WERI-Rb-1 (cell line): ENCODE results near the gene TUBGCP2.

Experiments used
- DNase-seq: peaks from one replicate; pipeline ENCODE4 v3.0.0-alpha.2; 2020
- H3K27ac ChIP-seq: fragments of 250-450 bp; sonication (Bioruptor Pico); 2 replicates; pipeline ENCODE4 v1.5.1; 2020; ENCODE audit warnings: mild to moderate bottlenecking, moderate library complexity
- H3K27me3 ChIP-seq: fragments of 250-450 bp; sonication (Bioruptor Pico); 2 replicates; pipeline ENCODE4 v1.5.1; 2021; ENCODE audit warnings: mild to moderate bottlenecking, low read depth, moderate library complexity; ENCODE audit not compliant: insufficient read depth, severe bottlenecking
- H3K36me3 ChIP-seq: fragments of 250-450 bp; sonication (Bioruptor Pico); 2 replicates; pipeline ENCODE4 v1.5.1; 2020; ENCODE audit warnings: mild to moderate bottlenecking, moderate library complexity
- H3K4me3 ChIP-seq: 2 replicates; pipeline ENCODE4 v1.5.1; 2011; ENCODE audit warnings: low read depth, mild to moderate bottlenecking, control low read depth, low read length
- H3K9me3 ChIP-seq: fragments of 250-450 bp; sonication (Bioruptor Pico); 2 replicates; pipeline ENCODE4 v1.5.1; 2021; ENCODE audit warnings: mild to moderate bottlenecking, moderate library complexity; ENCODE audit not compliant: severe bottlenecking
- CTCF ChIP-seq: IDR thresholded peaks from 2 replicates; pipeline ENCODE4 v1.5.1; 2011; ENCODE audit warnings: low read depth, mild to moderate bottlenecking, control low read depth, inconsistent platforms, low read length

TUBGCP2 gene

GRCh38 chr10:133298466-133298865 lies 10.2 kb downstream of the TUBGCP2 start:
- Histone ChIP-seq H3K27me3 (no peaks in the 10 kb centered on the region), H3K4me3 (no peak overlapping the region), H3K27ac (no peak overlapping the region), H3K9me3 (no peaks in the 10 kb centered on the region), H3K36me3 (peaks cover 65% of the 10 kb centered on the region)
- DNase-seq: no peak
- no peak for TF ChIP-seq CTCF

GRCh38 chr10:133297504-133297903 lies 11.2 kb downstream of the TUBGCP2 start:
- H3K9me3 ChIP-seq: no peaks in the 10 kb centered on the region
- no peak for TF ChIP-seq CTCF
- H3K4me3 ChIP-seq: no peak overlapping the region
- H3K27ac ChIP-seq: no peak overlapping the region
- DNase-seq: no peak
- H3K36me3 ChIP-seq: peaks cover 70% of the 10 kb centered on the region
- H3K27me3 ChIP-seq: no peaks in the 10 kb centered on the region

GRCh38 chr10:133295426-133296320 lies 13.0 kb downstream of the TUBGCP2 start:
- TF ChIP-seq CTCF: no peak
- Histone ChIP-seq H3K27ac (no peak overlapping the region), H3K4me3 (no peak overlapping the region), H3K36me3 (peaks cover 67% of the 10 kb centered on the region), H3K27me3 (no peaks in the 10 kb centered on the region), H3K9me3 (no peaks in the 10 kb centered on the region)
- no peak for DNase-seq

- no peak overlapping the region for H3K4me3 ChIP-seq
- no peak for DNase-seq
- peaks cover 56% of the 10 kb centered on the region for H3K36me3 ChIP-seq
- no peak overlapping the region for H3K27ac ChIP-seq
- no peaks in the 10 kb centered on the region for H3K9me3 ChIP-seq
- no peak for TF ChIP-seq CTCF
- H3K27me3 ChIP-seq: no peaks in the 10 kb centered on the region
These were observed 14.5 kb downstream of the TUBGCP2 start for GRCh38 chr10:133294189-133294588.

- Histone ChIP-seq H3K36me3 (peaks cover 58% of the 10 kb centered on the region), H3K4me3 (no peak overlapping the region), H3K27ac (no peak overlapping the region), H3K9me3 (no peaks in the 10 kb centered on the region), H3K27me3 (no peaks in the 10 kb centered on the region)
- no peak for TF ChIP-seq CTCF
- DNase-seq: no peak
These were observed 14.9 kb downstream of the TUBGCP2 start for GRCh38 chr10:133293810-133294119.
